Midbrain (tissue), 1 donor: Measurements from ENCODE around the gene MECR.

ENCODE experiments used
- DNase-seq: peaks from one replicate; lab custom pipeline; 2025; lab: John Stamatoyannopoulos, UW

MECR gene

DNA sequence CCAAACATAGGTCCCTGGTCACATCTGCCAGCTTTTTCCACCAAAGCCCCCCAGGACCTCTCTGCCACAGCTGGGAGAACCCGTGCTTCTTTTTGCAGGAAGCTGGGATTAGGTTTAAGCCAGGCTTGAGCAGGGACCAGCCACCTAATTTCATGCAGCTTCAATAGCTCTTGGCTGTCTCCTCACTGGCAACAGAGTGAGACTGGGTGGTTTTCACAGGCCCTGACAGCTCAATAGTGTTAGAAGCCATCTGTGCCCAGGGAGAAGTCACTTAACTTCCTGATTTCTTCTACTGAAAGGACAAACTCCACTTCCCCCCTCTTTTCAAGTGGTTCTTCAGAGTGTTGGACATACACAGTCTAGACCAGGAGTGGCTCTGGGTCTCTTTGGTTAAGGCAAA, 28.7 kb downstream of the MECR start:
- DNase-seq, result no peak

DNA sequence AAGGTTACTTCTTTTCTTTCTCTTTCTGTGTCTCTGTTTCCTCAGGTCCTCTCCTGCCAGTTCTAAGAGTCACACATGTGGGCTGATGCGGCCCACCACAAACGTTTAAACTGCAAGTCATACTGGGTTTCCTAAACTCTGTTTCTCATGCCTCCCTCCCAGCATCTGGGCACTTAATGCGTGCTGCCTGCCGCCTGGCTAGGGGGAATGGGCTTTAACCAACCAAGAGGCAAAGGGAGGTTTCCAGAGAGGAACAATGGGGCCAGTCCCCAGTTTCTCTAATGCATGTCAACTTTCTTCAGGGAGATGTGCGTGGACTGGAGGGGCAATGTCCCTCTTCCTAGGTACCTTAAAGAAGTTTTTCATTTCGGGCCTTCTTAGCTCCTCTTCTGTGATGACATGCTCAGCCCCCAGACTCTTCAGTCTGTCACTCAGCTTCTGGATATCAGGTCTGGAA, 29.1 kb downstream of the MECR start:
- DNase-seq, result no peak

DNA sequence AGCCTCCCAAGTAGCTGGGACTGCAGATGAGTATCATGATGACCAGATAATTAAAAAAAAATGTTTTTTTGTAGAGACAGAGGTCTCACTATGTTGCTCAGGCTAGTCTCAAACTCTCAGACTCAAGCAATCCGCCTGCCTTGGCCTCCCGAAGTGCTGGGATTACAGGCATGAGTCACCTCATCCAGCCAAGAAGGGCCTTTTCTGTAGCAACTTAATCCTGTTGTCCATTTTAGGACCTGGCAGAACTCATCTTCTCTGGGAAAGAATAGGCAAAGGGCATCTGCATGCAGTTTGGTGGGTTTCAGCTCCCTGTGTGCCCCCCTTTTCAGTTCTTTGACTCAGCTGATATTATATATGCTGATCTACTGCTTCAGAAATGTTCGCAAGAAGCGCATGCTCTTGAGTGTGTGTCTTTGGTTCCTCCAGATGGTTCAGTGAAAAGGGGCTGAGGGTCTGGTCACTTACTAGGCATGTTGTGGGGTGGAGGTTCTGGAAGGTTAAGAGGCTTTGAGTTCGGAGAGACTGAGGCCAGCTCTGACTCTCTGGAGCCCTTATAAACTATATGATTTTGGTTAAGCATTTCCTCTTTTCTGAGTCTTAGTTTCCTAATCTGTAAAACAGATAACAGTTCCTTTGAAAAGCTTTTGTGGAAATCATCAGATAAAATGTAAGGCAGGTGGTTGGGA, 29.7 kb downstream of the MECR start:
- no peak for DNase-seq

DNA sequence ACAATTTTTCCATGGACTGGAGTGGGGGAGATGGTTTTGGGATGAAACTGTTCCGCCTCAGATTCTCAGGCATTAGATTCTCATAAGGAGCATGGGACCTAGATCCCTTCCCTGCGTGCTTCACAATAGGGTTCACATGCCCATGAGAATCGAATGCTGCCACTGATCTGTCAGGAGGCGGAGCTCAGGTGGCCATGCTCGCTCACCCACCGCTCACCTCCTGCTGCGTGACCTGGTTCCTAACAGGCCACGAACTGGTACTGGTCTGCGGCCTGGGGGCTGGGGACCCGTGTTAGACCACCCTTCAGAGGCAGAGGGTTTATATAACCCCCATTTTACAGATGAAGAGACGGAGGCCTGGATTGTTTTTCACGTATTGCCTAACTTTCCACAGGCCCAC, 32.7 kb downstream of the MECR start:
- DNase-seq, result no peak

- DNase-seq, result no peak
Measured at GRCh38 chr1:29197590-29197924, 33.2 kb downstream of the MECR start.

- no peak for DNase-seq
Measured at GRCh38 chr1:29196863-29197589, 33.7 kb downstream of the MECR start.

GRCh38 chr1:29195881-29196291, 34.8 kb downstream of the MECR start:
- no peak for DNase-seq

GRCh38 chr1:29193879-29194455, 36.8 kb downstream of the MECR start:
- DNase-seq, result no peak

DNA sequence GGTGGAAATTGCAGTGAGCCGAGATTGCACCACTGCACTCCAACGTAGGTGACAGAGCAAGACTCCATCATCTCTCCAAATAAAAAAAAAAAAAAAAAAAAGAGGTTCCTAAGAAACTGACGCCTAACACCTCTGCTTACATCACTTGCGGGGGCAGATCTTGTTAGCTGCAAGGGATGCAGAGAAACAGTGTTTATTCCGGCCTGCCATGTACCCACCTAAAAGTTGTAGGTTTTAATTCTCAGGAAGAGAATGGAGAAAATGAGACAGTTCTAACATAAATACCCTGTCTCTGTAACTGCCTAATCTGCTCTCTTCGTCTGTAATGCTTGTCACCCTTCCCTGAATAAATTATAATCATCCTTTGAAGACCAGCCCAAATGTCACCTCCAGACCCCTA, 40.0 kb downstream of the MECR start:
- no peak for DNase-seq

GRCh38 chr1:29186707-29187106, 44.0 kb downstream of the MECR start:
- DNase-seq, result no peak

DNA sequence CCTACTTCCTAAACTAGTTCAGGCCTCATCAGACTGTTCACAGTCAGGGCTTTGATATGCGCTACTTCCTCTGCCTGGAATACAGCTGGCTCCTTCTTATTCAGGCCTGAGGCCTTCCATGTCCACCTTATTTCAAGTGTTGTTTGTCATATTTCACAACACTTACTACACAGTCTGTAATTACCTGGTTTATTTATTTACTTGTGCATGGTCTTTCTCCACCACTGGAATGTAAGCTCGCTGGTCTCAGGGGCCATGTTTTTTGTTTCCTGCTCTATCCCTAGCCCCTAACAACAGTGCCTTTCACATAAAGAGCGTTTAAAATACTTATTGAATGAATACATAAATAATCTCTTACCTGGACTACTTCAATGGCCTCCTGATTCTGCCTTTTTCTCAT, 44.5 kb downstream of the MECR start:
- DNase-seq, result no peak

DNA sequence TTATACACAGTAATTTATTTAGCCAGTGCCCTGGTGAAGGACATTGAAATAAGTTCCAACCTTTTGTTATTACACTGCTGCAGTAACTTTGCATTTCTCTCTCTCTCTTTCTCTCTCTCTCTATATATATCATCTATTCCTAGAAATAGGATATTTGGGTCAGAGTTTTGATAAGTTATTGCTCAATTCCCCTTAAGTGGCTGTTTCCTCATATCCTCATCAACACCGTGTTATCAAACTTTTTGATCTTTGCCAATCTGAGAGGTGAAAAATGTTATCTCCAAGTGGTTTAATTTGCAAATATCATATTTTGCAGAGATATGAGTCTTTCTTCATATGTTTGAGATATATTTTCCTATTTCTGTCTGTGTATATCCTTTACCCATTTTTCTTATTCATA, 47.4 kb downstream of the MECR start:
- DNase-seq, result no peak

GRCh38 chr1:29181413-29182225, 49.1 kb downstream of the MECR start, which contains the start of gene SRSF4:
Gene SRSF4 (minus strand): TSS chr1:29181900. CDS start chr1:29181752, 148 bp downstream.
- peak; percentile 97 for DNase-seq

DNA sequence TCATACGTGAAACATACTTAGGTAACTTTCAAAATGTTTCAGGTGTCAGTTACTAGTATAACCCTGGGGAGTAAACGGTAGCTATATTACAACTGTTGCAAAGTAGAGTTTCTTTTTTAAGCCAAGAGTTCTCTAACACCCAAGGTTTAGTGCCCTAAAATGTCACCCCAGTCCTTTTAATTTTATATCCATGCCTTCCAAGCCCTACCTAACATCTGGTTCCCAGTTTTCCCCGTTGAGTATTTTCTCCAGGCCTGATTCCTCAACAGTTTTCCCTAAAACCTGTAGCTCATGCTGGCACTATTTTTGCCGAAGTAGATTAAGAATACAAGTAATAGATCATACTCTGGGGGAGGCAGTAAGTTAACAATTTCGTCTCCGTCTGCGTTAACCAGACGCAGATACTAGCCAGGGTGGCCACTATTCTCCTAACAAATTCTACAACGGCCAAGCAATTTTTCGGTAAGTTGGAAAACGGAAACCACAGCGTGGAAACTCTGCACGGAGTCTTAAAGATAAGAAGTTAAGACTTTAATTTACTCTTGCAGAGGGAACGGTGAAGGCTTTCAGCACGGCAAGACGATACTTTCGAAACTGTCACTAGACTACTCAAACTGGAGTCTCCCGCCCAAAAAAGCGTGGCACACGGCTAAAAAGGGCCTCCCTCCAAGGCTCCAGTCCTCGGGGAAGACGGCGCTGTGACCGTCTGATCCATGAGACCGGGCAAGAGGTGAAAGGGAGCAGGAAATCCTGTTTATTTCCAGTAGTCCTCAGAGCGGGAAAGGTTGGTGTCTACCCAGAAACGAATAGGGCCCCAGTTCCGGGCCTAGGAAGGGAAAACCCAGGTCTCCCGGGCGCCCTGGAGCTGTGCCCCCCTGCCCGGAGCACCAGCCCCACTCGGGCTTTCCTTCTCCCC, 50.0 kb downstream of the MECR start:
- no peak for DNase-seq

DNA sequence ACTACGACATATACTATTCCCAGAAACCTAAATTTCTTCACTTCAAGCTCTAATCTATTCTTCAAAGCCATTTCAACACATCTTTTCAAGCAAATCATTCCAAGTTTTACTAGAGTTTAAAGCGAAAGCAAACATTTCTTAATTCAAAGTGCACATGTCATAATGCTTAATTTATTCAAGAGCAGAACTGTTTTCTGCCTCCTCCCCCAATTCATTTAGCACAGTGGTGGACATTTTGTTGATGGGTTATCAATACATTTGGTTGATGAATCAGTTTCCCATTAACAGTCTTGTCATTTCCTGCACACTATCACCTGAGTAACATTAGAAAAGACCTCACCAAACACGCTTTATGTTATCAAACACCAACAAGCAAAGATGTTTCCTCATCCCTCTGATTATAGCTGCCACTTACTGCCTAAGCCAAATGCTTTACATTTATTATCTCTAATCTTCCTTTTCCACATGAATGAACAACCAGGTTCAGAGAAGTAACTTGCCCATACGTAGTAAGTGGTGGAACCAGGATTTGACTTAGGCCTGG, 51.0 kb downstream of the MECR start:
- DNase-seq, result no peak

DNA sequence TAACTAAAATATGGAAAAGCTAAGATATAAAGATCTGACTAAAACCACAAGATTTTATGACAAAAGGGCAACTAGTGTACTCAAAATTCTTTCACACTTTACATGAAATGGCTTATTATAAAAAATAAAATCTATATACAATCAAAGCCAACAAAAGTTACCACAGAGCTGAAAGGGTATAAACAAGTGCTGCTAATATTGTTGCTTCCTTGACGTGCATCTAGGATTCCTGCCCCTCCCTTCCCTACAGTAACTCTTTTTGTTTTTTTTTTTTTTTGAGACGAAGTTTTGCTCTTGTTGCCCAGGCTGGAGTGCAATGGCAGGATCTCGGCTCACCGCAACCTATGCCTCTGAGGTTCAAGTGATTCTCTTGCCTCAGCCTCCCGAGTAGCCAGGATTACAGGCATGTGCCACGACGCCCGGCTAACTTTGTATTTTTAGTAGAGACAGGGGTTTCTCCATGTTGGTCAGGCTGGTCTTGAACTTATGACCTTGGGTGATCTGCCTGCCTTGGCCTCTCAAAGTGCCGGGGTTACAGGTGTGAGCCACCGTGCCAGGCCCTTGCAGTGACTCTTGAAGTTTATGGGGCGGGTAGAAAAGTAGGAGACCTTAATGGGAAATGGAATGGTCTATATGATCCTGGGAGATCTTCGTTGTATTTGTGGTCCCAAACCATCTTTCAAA, 53.6 kb downstream of the MECR start:
- no peak for DNase-seq

GRCh38 chr1:29176576-29176975, 54.2 kb downstream of the MECR start:
- DNase-seq, result no peak

GRCh38 chr1:29172415-29172939, 58.3 kb downstream of the MECR start:
- DNase-seq, result no peak

- no peak for DNase-seq
Measured at GRCh38 chr1:29171521-29171920, 59.2 kb downstream of the MECR start.

- no peak for DNase-seq
Measured at GRCh38 chr1:29171089-29171488, 59.6 kb downstream of the MECR start.
